Activated naive CD4-positive, alpha-beta T cell treated with anti-CD3 and anti-CD28 coated beads, Interleukin-2, amount 50 U/mL, for 16 hours (primary cell): ENCODE data around the gene DCC.

Experiments used
- DNase-seq: peaks from one replicate; pipeline ENCODE4 v3.0.0-alpha.2; 2020

DCC gene

DNA sequence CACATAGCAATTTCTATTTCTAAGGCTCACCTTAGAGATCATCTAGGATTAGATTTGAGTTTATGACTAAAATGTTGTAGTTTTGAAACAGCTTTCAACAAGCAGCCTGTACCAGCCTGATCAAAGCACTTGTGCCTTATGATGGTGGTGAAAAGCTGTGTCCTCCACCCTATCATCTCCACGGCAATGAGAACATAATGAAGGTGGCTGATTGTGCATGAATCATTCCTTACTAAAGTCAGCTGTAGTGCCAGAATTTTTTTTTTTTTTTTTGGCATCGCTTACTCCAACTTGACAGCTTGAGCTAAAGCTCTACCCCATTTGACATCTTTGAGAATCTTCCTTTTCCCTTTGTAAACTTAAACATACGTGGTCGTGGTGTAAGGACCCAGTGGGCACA lies 86.0 kb downstream of the DCC start:
- no peak for DNase-seq

DNA sequence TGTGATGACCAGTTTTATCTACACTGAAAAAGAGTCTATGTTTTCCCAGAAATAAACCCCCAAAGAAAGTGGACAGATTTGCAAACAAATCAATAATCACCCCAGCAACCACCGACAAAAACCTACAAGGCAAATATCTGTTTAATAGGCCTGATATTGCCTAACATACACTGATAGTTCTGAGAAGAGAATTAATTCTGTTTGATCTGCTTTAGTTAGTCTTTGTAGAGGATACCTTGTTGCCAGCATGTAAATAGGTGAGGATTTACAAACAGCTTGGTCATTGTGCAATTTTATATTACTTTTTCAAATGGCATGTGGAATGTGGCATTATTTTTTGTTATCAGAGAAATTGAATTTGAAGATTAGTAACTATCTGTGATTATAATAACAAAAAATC lies 86.5 kb downstream of the DCC start:
- DNase-seq: no peak

DNA sequence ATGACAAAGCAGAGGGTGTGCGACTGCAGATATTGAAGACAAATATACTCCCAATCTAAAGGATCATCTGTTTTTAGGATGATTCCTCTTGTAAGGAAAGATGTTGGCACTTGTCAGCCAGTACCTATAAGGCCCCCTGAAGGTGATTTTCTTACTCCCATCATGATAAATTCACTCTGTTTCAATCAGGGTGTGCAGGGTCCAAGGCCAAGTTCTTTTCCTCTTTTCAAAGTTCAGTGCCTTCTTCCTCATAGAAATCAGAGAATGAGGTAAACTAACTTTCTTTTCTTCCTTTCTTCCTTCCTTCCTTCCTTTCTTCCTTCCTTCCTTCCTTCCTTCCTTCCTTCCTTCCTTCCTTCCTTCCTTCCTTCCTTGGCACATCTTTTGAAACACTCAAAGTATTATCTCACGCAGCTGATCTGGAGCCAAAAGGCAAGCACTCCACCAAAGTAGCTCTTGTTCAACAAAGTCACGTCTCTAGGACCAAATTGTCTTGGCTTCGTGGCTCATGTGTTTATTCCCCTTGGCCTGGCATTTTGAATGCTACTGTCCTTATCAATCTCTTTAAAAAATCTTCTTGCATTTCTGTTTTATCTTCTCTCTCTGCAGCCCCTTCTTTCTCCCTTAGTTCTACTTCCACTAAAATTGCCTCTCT lies 87.7 kb downstream of the DCC start:
- DNase-seq: no peak

DNA sequence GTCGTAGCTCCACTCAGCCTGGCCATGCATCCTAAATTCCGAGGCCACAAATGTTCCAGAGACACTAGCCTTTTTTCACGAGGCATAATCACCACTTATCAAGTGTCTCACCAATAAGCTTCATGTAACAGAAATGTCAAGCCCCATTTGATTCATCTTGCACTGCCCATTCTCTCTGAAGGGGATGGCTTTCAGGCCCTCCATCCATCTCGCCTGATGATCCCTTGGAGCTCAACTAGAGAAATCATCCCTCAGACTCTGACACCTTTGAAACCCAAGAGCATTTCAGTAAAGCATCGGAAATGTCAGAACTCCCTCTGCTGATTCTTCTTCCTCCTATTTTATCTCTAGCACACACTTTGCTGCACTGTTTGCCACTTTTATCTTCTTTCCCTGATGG lies 91.7 kb downstream of the DCC start:
- no peak for DNase-seq

- DNase-seq: no peak
Observed at GRCh38 chr18:52433797-52434196, 93.8 kb downstream of the DCC start.

- no peak for DNase-seq
Observed at GRCh38 chr18:52435301-52435700, 95.3 kb downstream of the DCC start.

DNA sequence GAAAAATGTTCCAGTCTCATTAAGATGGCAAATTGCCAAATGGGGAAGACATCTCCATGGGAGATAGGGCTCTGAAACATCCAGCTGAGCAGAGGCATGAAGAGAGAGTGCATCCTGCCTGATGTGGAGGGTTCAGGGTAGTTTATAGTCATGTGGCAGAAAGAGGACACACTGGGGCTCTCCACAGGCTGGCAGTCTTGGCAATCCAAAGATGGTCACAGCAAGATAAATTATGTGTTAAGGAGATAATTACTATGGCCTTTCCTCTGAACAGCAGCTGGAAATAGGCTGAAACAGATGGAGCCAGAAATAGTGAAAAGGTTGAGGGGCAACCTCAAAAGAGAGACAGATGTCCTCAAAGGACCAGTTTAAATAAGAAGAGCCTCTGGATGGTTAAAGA lies 97.2 kb downstream of the DCC start:
- no peak for DNase-seq

DNA sequence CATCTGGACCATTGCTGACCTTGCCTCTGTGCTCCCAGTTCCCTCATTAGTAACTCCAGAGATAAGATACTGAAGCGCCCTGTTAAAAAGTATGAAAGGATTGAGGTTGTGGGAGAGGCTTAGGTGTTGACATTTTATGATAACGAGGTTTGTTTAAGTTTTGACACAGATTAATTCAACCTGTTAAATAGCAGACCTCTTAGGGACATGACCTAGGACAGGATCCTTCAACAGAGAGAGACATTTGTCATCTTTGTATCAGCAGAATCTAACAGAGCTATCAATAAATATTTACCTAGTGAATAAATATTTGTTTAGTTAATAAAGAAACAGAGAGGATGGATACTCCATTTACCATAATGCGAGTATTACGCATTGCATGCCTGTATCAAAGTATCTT lies 99.5 kb downstream of the DCC start:
- no peak for DNase-seq

DNA sequence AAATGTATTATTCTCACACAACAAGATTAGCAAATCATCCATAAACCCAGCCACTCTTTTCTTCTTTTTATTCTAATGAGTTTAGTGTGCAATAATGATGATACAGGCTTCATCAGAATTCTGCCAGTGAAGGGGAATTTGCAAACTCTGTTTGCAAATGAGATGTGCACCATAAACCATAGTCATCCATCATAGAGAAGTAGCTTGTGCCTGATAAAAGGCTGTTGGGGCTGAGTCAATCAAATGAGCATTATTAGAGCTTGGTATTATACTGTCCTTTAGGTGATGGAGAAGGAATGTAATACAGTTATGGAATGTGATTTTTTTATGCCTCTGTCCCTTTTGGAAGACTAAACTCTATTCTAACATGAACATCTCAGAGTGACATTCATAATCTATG lies 101.8 kb downstream of the DCC start:
- DNase-seq: no peak

- DNase-seq: no peak
Observed at GRCh38 chr18:52442686-52443085, 102.7 kb downstream of the DCC start.

DNA sequence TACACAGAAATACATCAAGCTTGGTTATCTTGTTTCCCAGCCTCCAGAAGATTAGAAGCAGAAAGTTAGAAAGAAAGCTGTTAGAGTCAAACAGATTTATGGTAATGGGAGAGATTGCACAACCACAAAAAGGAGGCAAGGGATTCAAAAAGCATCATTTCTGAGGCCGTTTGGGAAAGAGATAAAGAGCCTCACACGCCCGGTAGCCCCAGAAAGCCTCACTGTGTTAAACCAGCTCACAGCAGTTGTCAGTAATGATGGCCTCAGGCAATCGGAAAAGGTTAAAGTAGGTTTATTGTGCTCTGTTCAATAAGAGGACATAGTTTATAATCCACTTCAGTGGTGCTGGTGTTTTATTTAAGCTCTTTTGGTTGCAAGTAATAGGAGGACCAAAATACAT lies 111.3 kb downstream of the DCC start:
- DNase-seq: no peak

DNA sequence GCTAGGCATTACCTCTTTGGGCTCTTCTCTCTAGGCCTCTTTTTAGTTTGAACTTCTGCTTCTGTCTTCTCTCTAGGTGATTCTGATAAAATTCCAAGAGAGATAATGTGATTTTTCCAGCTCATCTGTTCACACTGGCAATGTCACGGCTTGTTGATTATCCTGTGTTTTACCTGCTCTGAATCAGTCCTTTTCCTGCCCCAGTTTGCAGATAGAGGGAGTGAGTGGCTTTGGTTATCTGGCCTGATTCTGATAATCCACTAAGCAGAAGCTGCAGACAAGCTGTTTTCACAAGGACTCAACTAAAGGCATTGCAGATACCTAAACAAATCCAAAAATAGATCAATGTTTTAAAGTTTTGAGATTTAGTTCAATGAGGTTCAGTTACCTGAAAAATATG lies 111.9 kb downstream of the DCC start:
- no peak for DNase-seq

- no peak for DNase-seq
Observed at GRCh38 chr18:52452427-52452826, 112.4 kb downstream of the DCC start.

DNA sequence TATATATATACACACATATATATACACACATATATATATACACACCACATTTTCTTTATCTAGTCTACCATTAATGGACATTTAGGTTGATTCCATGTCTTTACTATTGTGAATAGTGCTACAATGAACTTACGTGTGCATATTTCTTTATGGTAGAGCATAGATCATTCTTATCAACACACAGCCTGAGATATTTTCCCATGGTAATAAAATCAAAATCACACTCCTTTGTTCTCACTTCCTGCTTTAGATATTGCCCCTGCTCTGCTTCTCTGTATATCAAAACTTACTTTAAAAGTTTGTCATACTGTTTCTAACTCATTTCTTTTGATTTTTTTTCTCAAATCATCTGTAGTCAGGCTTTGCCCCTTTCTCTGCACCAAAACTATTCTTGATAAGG lies 119.9 kb downstream of the DCC start:
- DNase-seq: no peak

DNA sequence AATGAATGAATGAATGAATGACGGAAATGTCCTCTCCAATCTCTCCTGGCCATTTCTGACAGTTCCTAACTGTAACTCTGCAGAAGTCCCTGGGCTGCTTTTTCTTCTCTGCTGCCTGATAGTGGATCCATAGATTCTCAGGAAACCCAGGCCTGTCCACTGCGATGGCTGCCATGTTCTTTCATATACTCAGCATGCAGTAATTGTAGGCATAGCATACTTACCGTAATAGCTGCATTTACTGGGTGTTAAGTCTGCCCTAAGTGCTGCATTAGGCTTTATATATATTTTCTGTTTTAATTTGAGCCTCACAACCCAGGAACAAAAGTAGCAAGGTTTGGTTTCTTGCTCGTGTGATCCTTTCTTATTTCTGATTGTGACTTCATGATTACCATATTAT lies 122.9 kb downstream of the DCC start:
- DNase-seq: no peak

GRCh38 chr18:52465391-52465790 lies 125.4 kb downstream of the DCC start:
- no peak for DNase-seq

DNA sequence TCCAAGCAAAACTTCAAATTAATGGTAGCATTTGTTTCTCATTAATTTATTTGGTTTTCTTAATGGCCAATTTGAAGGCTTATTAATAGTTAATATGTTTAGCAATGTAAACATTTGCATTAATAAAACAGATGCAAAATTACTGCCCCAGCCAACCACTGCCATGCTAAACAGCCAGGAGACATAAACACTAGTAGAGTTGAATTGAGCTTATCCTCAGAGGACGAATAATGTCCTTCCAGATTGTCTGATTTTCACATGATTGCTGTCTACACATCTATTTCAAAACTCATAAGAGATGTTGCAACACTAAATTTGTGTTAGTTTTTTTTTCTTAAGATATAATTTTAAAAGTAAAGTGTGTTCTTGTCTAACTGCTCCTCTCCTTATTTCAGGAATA lies 128.5 kb downstream of the DCC start:
- no peak for DNase-seq

- DNase-seq: no peak
Observed at GRCh38 chr18:52475325-52475724, 135.3 kb downstream of the DCC start.

GRCh38 chr18:52481116-52481515 lies 141.1 kb downstream of the DCC start:
- DNase-seq: no peak

GRCh38 chr18:52484977-52485376 lies 145.0 kb downstream of the DCC start:
- no peak for DNase-seq

DNA sequence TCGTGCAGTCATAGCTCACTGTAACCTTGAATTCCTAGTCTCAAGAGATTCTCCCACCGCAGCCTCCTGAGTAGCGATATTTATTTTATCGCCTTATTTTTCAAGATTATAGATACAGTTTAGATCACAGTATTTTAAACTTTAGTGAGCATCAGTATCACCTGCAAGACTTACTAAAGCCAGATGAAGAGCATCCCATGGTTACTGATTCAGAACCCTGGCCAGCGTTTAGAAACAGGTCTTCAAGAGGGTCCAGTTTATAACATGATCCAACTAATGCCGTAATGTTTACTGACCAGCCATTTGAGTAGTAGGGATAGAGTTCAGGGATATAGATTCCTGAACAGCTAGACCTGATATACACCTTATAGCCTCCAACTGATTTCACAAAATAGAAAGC lies 146.1 kb downstream of the DCC start:
- DNase-seq: no peak

DNA sequence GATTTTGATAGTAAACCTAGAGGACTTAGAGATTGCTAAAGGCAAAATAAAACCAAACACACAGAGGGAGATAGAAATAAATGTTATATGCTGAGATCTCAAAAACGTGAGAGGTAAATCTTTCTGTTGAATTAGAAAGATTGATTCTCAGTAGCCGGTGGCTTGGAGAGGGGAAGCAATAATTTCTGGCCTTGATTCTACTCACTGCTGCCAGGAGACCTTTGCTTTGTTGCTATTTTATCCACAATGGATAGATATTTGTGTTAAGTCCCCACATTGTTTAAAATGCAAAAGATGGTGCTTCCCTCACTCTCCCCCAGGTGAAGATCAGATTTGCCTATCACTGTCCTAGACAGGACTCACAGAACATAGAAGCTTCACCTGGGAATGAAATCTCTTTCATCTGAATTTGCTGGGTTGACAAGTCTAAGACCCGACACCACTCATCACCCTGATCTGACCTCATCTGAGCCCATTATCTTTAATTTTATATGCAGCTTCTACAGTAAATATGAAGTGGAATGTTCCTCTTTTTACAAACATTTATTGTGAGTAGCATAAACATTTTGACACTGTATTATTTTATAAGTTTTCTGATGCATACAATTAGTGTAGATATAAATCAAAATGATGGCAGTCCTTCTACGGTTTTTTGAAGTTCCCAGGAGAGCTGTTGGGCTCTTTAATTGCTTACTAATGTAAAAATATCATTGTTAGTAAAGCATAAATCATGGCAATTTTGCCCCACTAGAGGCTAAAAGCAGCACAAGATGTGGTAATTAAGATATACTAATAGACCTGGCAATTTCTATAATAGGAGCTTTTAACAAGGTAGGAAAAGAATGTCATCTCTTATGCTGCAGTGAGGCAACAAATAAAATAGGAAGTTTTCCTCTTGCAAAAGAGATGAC lies 149.7 kb downstream of the DCC start:
- no peak for DNase-seq

DNA sequence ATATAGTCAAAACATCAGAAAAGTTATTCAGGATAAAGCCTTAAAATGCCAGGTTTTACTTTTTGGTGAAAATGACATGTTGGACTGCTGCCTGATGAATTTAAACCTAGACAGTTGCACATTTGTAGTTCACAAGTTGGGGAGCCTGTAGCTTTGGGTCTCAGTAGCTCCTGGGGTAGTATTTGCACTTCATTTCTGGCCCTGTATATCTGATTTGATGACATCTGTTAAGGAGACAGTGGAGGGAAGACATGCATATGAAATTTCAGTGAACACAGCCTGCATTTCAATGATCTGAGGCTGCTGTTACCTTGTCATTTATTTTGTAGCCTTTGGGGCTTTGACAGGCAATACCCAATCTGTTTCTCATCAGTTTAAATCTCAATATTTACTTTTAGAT lies 156.4 kb downstream of the DCC start:
- DNase-seq: no peak

- DNase-seq: no peak
Observed at GRCh38 chr18:52499016-52499415, 159.0 kb downstream of the DCC start.

GRCh38 chr18:52499644-52500043 lies 159.6 kb downstream of the DCC start:
- no peak for DNase-seq
